ENCODE measurements around the gene XRCC1.

DNA sequence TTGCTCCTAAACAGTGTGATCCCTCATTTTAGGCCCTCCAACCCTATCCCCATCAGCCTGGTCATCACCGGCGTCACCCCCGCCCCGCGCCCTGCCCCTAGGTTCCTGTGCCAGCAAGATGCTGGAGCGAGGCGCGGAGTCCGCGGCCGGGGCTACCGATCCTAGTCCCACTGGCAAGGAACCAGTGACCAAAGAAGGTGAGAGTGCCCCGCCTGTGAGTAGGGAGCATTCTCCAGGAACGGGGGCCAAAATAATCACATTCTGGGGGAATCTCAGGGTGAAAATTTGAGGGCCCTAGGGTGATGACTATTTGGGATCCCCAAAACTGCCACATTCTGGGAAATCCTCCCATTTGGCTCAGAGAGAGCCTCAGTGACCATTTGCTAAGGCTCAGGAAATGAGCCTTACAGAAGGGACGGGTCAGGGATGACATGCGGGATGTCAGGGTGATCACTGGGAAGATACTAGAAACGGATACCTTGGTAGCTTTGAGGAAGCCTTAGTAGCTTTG, 41.0 kb downstream of the XRCC1 start:
- TF ChIP-seq, protein P1, sequence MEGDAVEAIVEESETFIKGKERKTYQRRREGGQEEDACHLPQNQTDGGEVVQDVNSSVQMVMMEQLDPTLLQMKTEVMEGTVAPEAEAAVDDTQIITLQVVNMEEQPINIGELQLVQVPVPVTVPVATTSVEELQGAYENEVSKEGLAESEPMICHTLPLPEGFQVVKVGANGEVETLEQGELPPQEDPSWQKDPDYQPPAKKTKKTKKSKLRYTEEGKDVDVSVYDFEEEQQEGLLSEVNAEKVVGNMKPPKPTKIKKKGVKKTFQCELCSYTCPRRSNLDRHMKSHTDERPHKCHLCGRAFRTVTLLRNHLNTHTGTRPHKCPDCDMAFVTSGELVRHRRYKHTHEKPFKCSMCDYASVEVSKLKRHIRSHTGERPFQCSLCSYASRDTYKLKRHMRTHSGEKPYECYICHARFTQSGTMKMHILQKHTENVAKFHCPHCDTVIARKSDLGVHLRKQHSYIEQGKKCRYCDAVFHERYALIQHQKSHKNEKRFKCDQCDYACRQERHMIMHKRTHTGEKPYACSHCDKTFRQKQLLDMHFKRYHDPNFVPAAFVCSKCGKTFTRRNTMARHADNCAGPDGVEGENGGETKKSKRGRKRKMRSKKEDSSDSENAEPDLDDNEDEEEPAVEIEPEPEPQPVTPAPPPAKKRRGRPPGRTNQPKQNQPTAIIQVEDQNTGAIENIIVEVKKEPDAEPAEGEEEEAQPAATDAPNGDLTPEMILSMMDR (conservative IDR thresholded peaks at IDR 0.05), result no peak
- TF ChIP-seq EZH2 (IDR thresholded peaks at IDR 0.05; ENCODE audit: low read depth), result no peak
